ENCODE results near the gene ATP2B1. TPM values are rescaled to one million over a fixed set of nuclear protein-coding genes. Genes with fewer than 3 reads are reported as not detected.
"Not testable (repeated sequence)": the region's sequence is repeated elsewhere in the genome, so short reads cannot be mapped to it uniquely, and the experiment has no call there.

The ATP2B1 gene
- total RNA-seq, 4 donors from 2014 or later, result 16.7 to 172 (median 48.6) TPM

DNA sequence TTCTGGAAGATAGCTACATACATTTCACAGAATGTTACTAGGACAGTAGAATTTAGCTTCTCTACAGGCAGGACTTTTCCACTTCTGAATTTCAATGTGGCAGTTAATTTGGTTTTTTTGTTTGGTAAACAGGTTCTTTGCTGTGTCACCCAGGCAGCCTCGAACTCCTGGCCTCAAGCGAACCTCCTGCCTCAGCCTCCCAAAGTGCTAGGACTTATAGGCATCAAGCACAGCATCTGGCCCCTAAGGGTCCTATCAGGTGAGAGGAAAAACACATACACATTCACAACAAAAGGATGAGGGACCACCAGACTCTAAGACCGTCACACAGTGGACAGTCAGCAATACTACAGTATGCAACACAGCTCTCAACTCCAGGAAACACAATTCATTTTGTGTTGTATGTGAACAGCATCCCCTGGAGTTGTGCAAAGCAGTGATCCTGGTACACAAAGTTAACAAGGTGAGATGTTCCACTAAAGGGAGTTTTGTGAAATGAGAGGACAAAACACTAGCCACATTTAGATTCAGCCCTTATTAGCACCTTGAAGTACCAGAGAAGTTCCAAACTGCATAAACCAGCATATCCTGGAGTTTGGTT, 6.9 kb downstream of the ATP2B1 start:
- H3K36me3 ChIP-seq, result no peaks in the 10 kb centered on the region
- no peak overlapping the region for H3K4me3 ChIP-seq
- H3K27me3 ChIP-seq, result no peaks in the 10 kb centered on the region
- TF ChIP-seq POLR2A (IDR thresholded peaks at IDR 0.05) (no peak), CTCF (IDR thresholded peaks at IDR 0.05) (no peak)
- no peak overlapping the region for H3K27ac ChIP-seq
- no peak for DNase-seq
- intact Hi-C loops (cut with DNase I; ENCODE audit: low total_unique reads), result no loop called here
- H3K9me3 ChIP-seq, result no peaks in the 10 kb centered on the region
- no peaks in the 10 kb centered on the region for H3K4me1 ChIP-seq

- Histone ChIP-seq H3K36me3 (no peaks in the 10 kb centered on the region), H3K4me1 (no peaks in the 10 kb centered on the region), H3K27me3 (no peaks in the 10 kb centered on the region), H3K4me3 (no peak overlapping the region), H3K27ac (no peak overlapping the region), H3K9me3 (no peaks in the 10 kb centered on the region)
- no peak for DNase-seq
- intact Hi-C loops (cut with DNase I; ENCODE audit: low total_unique reads), result no loop called here
- TF ChIP-seq CTCF (IDR thresholded peaks at IDR 0.05) (no peak), POLR2A (IDR thresholded peaks at IDR 0.05) (no peak)
These were observed 8.3 kb downstream of the ATP2B1 start for GRCh38 chr12:89700191-89700810.

- DNase-seq, result no peak
- H3K36me3 ChIP-seq, result no peaks in the 10 kb centered on the region
- H3K4me3 ChIP-seq, result no peak overlapping the region
- intact Hi-C loops (cut with DNase I; ENCODE audit: low total_unique reads), result no loop called here
- TF ChIP-seq CTCF (IDR thresholded peaks at IDR 0.05) (no peak), POLR2A (IDR thresholded peaks at IDR 0.05) (no peak)
- H3K9me3 ChIP-seq, result no peaks in the 10 kb centered on the region
- no peaks in the 10 kb centered on the region for H3K4me1 ChIP-seq
- no peaks in the 10 kb centered on the region for H3K27me3 ChIP-seq
- H3K27ac ChIP-seq, result no peak overlapping the region
These were observed 10.0 kb downstream of the ATP2B1 start for GRCh38 chr12:89698607-89699006.

DNA sequence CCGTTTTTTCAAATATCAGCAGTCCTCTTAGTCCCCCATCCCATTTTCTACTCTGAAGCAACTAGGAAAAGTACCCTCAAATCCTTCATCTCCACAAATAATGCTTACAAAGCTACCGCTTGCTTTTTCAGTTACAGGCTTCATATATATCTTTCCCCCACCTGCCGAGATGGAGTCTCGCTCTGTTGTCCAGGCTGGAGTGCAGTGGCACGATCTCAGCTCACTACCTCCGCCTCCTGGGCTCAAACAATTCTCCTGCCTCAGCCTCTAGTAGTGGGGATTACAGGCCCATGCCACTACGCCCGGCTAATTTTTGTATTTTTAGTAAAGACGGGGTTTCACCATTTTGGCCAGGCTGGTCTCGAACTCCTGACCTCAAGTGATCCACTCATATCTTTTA, 10.9 kb downstream of the ATP2B1 start:
- H3K36me3 ChIP-seq; H3K27ac ChIP-seq; H3K4me1 ChIP-seq; H3K27me3 ChIP-seq; intact Hi-C loops (cut with DNase I; ENCODE audit: low total_unique reads); H3K4me3 ChIP-seq; DNase-seq; H3K9me3 ChIP-seq: not testable (repeated sequence)

- H3K27me3 ChIP-seq, result no peaks in the 10 kb centered on the region
- no peaks in the 10 kb centered on the region for H3K4me1 ChIP-seq
- H3K9me3 ChIP-seq, result no peaks in the 10 kb centered on the region
- TF ChIP-seq CTCF (IDR thresholded peaks at IDR 0.05) (no peak), POLR2A (IDR thresholded peaks at IDR 0.05) (no peak)
- DNase-seq, result no peak
- intact Hi-C loops (cut with DNase I; ENCODE audit: low total_unique reads), result no loop called here
- no peak overlapping the region for H3K4me3 ChIP-seq
- no peaks in the 10 kb centered on the region for H3K36me3 ChIP-seq
- no peak overlapping the region for H3K27ac ChIP-seq
These were observed 11.3 kb downstream of the ATP2B1 start for GRCh38 chr12:89697296-89697695.

Measured in uterus (tissue), 4 donors.